K562 (cell line): ENCODE measurements around the gene RAB25. TPM values are rescaled to one million over a fixed set of nuclear protein-coding genes. Genes with fewer than 3 reads are reported as not detected.

Experiments used
- ATAC-seq: fragments of 200-7000 bp; cut with Tn5 transposase; 3 replicates; pipeline ENCODE4 v1.9.1; 2020; ENCODE audit warnings: moderate library complexity
- BruUV-seq: library from RNA; stranded (reverse); fragments of 400-500 nt; replicated peaks from 2 replicates; lab custom pipeline; 2021; lab: Mats Ljungman, UMichigan
- CTCF ChIA-PET: fragments of 300-600 bp; formaldehyde crosslinking; extraction: SDS; loops from one replicate; lab custom pipeline; 2021; ENCODE audit warnings: low intra/inter-chr PET ratio; lab: Yijun Ruan, JAX
- POLR2A ChIA-PET: fragments of 300-600, 350-650 bp; sonication (Branson Sonifier 250); formaldehyde crosslinking; extraction: SDS; loops from one replicate; lab custom pipeline; 2021; ENCODE audit warnings: antibody characterized with exemption, inconsistent platforms; lab: Yijun Ruan, JAX
- DNase-seq, 4 experiments: peaks; one replicate each; pipeline versions ENCODE4 v3.0.0 to v3.0.0-alpha.2; 2011 to 2018; ENCODE audit warnings: low spot score in 3 of 4, mixed read lengths in 3 of 4; ENCODE audit errors: extremely low read depth in 1 of 4
- FAIRE-seq: peaks from 2 replicates; lab custom pipeline; 2011; peaks lifted over from hg19 to GRCh38; lab: Jason Lieb, UNC
- H2AFZ ChIP-seq: 2 replicates; pipeline ENCODE4 v1.6.0; 2011; ENCODE audit warnings: low read depth, low read length, control low read depth, inconsistent platforms
- H3K27ac ChIP-seq: fragments of 200-600 bp; 3 replicates; pipeline ENCODE4 v1.8.0; 2011; ENCODE audit warnings: low read depth, mild to moderate bottlenecking, control low read depth, inconsistent platforms, low read length, moderate library complexity, mixed read lengths; ENCODE audit errors: extremely low read depth
- H3K27me3 ChIP-seq, 2 experiments: fragments of 300-600 bp in 1 of 2; 2 replicates in 1 of 2; 3 replicates in 1 of 2; pipeline versions ENCODE4 v1.6.0 to v1.8.0; 2011; ENCODE audit warnings: inconsistent platforms in 2 of 2, low read length in 2 of 2, mild to moderate bottlenecking in 1 of 2, mixed read lengths in 1 of 2, moderate library complexity in 1 of 2; ENCODE audit not compliant: control insufficient read depth in 2 of 2, insufficient read depth in 2 of 2
- H3K36me3 ChIP-seq: fragments of 300-600 bp; 3 replicates; pipeline ENCODE4 v1.8.0; 2011; ENCODE audit warnings: mild to moderate bottlenecking, low read length, inconsistent platforms; ENCODE audit not compliant: control insufficient read depth, insufficient read depth
- H3K4me1 ChIP-seq, 2 experiments: fragments of 200-600 bp in 1 of 2; replicated peaks in 1 of 2; 2 replicates in 1 of 2; 3 replicates in 1 of 2; pipeline versions ENCODE4 v1.5.1 to v1.8.0; 2011; ENCODE audit warnings: inconsistent platforms in 2 of 2, low read length in 2 of 2, mild to moderate bottlenecking in 1 of 2, mixed read lengths in 1 of 2, moderate library complexity in 1 of 2; ENCODE audit not compliant: control insufficient read depth in 2 of 2, insufficient read depth in 2 of 2
- H3K4me2 ChIP-seq: 2 replicates; pipeline ENCODE4 v1.6.1; 2011; ENCODE audit warnings: low read length, control low read depth, inconsistent platforms, mixed read lengths; ENCODE audit not compliant: insufficient read depth
- H3K4me3 ChIP-seq: fragments of 200-600 bp; sonication (generic), shearing (Covaris generic); 2 replicates; pipeline ENCODE4 v1.5.1; 2016; ENCODE audit warnings: control low read depth, inconsistent platforms
- H3K79me2 ChIP-seq: fragments of 200-600 bp; 3 replicates; pipeline ENCODE4 v1.8.0; 2011; ENCODE audit warnings: low read length, inconsistent platforms; ENCODE audit not compliant: control insufficient read depth, insufficient read depth
- H3K9ac ChIP-seq, 2 experiments: 2 replicates each; pipeline versions ENCODE4 v1.6.0 to v1.6.1; 2011; ENCODE audit warnings: low read depth in 2 of 2, low read length in 2 of 2, control low read depth in 1 of 2, inconsistent platforms in 1 of 2, mild to moderate bottlenecking in 1 of 2, mixed read lengths in 1 of 2; ENCODE audit not compliant: insufficient read depth in 1 of 2
- H3K9me1 ChIP-seq: one replicate; pipeline ENCODE4 v1.6.0; 2011; ENCODE audit warnings: inconsistent platforms, mild to moderate bottlenecking, low read length, moderate library complexity; ENCODE audit not compliant: control insufficient read depth, insufficient read depth
- H3K9me3 ChIP-seq: replicated peaks from 2 replicates; pipeline ENCODE4 v1.5.1; 2011; ENCODE audit warnings: low read depth, low read length, inconsistent platforms; ENCODE audit not compliant: control insufficient read depth, insufficient read depth
- H4K20me1 ChIP-seq: replicated peaks from 2 replicates; pipeline ENCODE4 v1.6.1; 2011; ENCODE audit warnings: low read length, inconsistent platforms, mixed read lengths; ENCODE audit not compliant: control insufficient read depth, insufficient read depth
- E2F8 ChIP-seq: fragments of 450-650 bp; IDR thresholded peaks from 2 replicates; pipeline ENCODE4 v1.7.1; 2018; ENCODE audit warnings: mild to moderate bottlenecking, low read depth; ENCODE audit not compliant: partially characterized antibody
- PRDM10 ChIP-seq: fragments of 450-650 bp; IDR thresholded peaks from 2 replicates; pipeline ENCODE4 v1.6.1; 2018; ENCODE audit not compliant: partially characterized antibody
- RBM25 ChIP-seq: fragments of 200-400 bp; formaldehyde crosslinking; IDR thresholded peaks from 2 replicates; pipeline ENCODE4 v1.6.1; 2018; ENCODE audit warnings: low read length, low read depth, moderate library complexity; ENCODE audit not compliant: severe bottlenecking
- ZNF263 ChIP-seq: sonication (generic); formaldehyde crosslinking; IDR thresholded peaks from 2 replicates; pipeline ENCODE4 v1.8.0; 2022; ENCODE audit warnings: mild to moderate bottlenecking, missing genetic modification reagents, borderline replicate concordance
- WGBS: fragments of 100-300 bp; shearing (Covaris generic); methylation state at CpG from one replicate; pipeline ENCODE4 v1.1.6; 2016; ENCODE audit warnings: low coverage, mixed read lengths; ENCODE audit not compliant: insufficient coverage; ENCODE audit errors: missing lambda C conversion rate; 5-methylcytosine and 5-hydroxymethylcytosine counted together
- in situ Hi-C: fragments of 300-500 bp; cut with MboI; formaldehyde crosslinking; loops from 4 replicates; pipeline ENCODE4 v1.15.0; 2018; ENCODE audit warnings: inconsistent platforms, mixed read lengths
- intact Hi-C: fragments of 100-400 bp; cut with micrococcal nuclease; formaldehyde crosslinking; loops from 2 replicates; pipeline ENCODE4 v1.14.2; 2022
- polyA plus RNA-seq, 8 experiments: library from polyadenylated mRNA; depleted of rRNA in 4 of 8; stranded (reverse) in 5 of 8; unstranded in 3 of 8; fragments of >200 nt; fragmentation: Nextera tagmentation in 2 of 8; fragmentation: Illumina TruSeq in 1 of 8; extraction: Ambion mirVana in 2 of 8; extraction: Trizol in 1 of 8; gene quantifications; 2 replicates each; pipeline versions ENCODE4 v1.2.1 to v1.2.3, GENCODE V29; 2011 to 2014; ENCODE audit warnings: inconsistent platforms in 1 of 8, missing spikeins in 1 of 8
- total RNA-seq, 7 experiments: library from RNA; depleted of rRNA in 6 of 7; stranded (reverse); fragments of >200 nt in 6 of 7; fragmentation: Illumina TruSeq in 2 of 7; extraction: Trizol in 2 of 7; gene quantifications; 2 replicates each; pipeline versions ENCODE4 v1.2.1 to v1.2.3, GENCODE V29; 2011 to 2021; ENCODE audit warnings: low replicate concordance in 1 of 7

Gene RAB25
- total and polyA plus RNA-seq, 9 of the 15 experiments (the other 6 are each of a cell fraction or from before 2014, with no cell fraction given), result 0.10 to 0.27 (median 0.13) TPM; not detected in 6

- peaks cover 15% of the 10 kb centered on the region for H3K79me2 ChIP-seq
- H3K27ac ChIP-seq, result no peak overlapping the region
- FAIRE-seq, result no peak
- H3K36me3 ChIP-seq, result peaks cover 23% of the 10 kb centered on the region; the same call in 1 of the 3 replicates
- H3K4me1 ChIP-seq, result peaks cover 22 to 43% of the 10 kb centered on the region in 2 experiments
- 88% methylated on average over 4 of the region's 5 CpGs for WGBS
- BruUV-seq, result no TSS peak
- intact Hi-C loops, result loop anchor here (10.0 kb wide), 1 partner anchor 285 kb away; the partner anchor contains the start of gene RHBG
- no peak overlapping the region for H3K9ac ChIP-seq
- H3K27me3 ChIP-seq, result no peaks in the 10 kb centered on the region
- TF ChIP-seq PRDM10, result peak; percentile 34
- no peak for TF ChIP-seq E2F8
- TF ChIP-seq RBM25, result peak; percentile 7
- TF ChIP-seq ZNF263, result peak; percentile 74; the same call in 1 of the 2 replicates
- no peaks in the 10 kb centered on the region for H3K9me3 ChIP-seq
- CTCF ChIA-PET, result no interaction called here
- peaks cover 2% of the 10 kb centered on the region for H3K9me1 ChIP-seq
- no peak for DNase-seq
- in situ Hi-C loops, result no loop called here
- no peak for ATAC-seq
- H3K4me2 ChIP-seq, result no peak overlapping the region
- no peak overlapping the region for H2AFZ ChIP-seq
- H4K20me1 ChIP-seq, result no peaks in the 10 kb centered on the region
- H3K4me3 ChIP-seq, result no peak overlapping the region
- POLR2A ChIA-PET, result interaction anchor here (0.7 kb wide), 1 partner anchor 8 kb away, joined by 3 read pairs; no protein-coding TSS in a partner anchor
These were observed 18.8 kb downstream of the RAB25 start for GRCh38 chr1:156079762-156080161.
